DND-41 (cell line): Measurements from ENCODE around the gene FLT4.

Experiments used
- ATAC-seq: fragments of 200-7000 bp; cut with Tn5 transposase; 3 replicates; pipeline ENCODE4 v1.9.1; 2021; ENCODE audit warnings: low read depth; ENCODE audit not compliant: insufficient read depth
- DNase-seq: peaks from one replicate; pipeline ENCODE4 v3.0.0-alpha.2; 2020
- H2AFZ ChIP-seq: 2 replicates; pipeline ENCODE4 v1.6.0; 2012; ENCODE audit warnings: low read depth, low read length
- H3K27ac ChIP-seq: 2 replicates; pipeline ENCODE4 v1.5.1; 2012; ENCODE audit warnings: low read length, inconsistent platforms
- H3K27me3 ChIP-seq: fragments of 200-600 bp; sonication (generic); 2 replicates; pipeline ENCODE4 v1.6.0; 2012; ENCODE audit warnings: low read length, mild to moderate bottlenecking, inconsistent platforms; ENCODE audit not compliant: insufficient read depth, poor library complexity
- H3K36me3 ChIP-seq: 2 replicates; pipeline ENCODE4 v1.5.1; 2012; ENCODE audit warnings: low read length, inconsistent platforms; ENCODE audit not compliant: insufficient read depth
- H3K4me1 ChIP-seq: 2 replicates; pipeline ENCODE4 v1.5.1; 2012; ENCODE audit warnings: mild to moderate bottlenecking, low read length; ENCODE audit not compliant: insufficient read depth
- H3K4me2 ChIP-seq: 2 replicates; pipeline ENCODE4 v1.6.0; 2012; ENCODE audit warnings: mild to moderate bottlenecking, moderate library complexity, low read length, inconsistent platforms; ENCODE audit not compliant: insufficient read depth
- H3K4me3 ChIP-seq, 2 experiments: fragments of 200-600 bp in 1 of 2; shearing (Covaris generic) in 1 of 2; 2 replicates each; pipeline ENCODE4 v1.5.1; 2012 to 2016; ENCODE audit warnings: inconsistent platforms in 2 of 2, low read length in 2 of 2, mild to moderate bottlenecking in 2 of 2, low read depth in 1 of 2, moderate library complexity in 1 of 2
- H3K79me2 ChIP-seq: 2 replicates; pipeline ENCODE4 v1.6.0; 2012; ENCODE audit warnings: low read length, inconsistent platforms; ENCODE audit not compliant: insufficient read depth
- H3K9ac ChIP-seq: 2 replicates; pipeline ENCODE4 v1.6.0; 2012; ENCODE audit warnings: low read depth, mild to moderate bottlenecking, inconsistent platforms, low read length, moderate library complexity
- H3K9me3 ChIP-seq: 2 replicates; pipeline ENCODE4 v1.5.1; 2012; ENCODE audit warnings: low read length, moderate library complexity, mild to moderate bottlenecking, inconsistent platforms; ENCODE audit not compliant: insufficient read depth, severe bottlenecking
- H4K20me1 ChIP-seq: 2 replicates; pipeline ENCODE4 v1.6.0; 2012; ENCODE audit warnings: low read length; ENCODE audit not compliant: insufficient read depth
- EZH2 ChIP-seq: IDR thresholded peaks from 3 replicates; pipeline ENCODE4 v1.6.1; 2012; ENCODE audit warnings: borderline replicate concordance, low read depth, mild to moderate bottlenecking, moderate library complexity, low read length, inconsistent platforms; ENCODE audit not compliant: severe bottlenecking
- TF ChIP-seq, protein P1 (sequence below): IDR thresholded peaks from 2 replicates; pipeline ENCODE4 v1.5.1; 2012; ENCODE audit warnings: borderline replicate concordance, low read length, moderate library complexity, mild to moderate bottlenecking; ENCODE audit not compliant: poor library complexity, severe bottlenecking; ENCODE audit errors: extremely low read depth

FLT4 gene

DNA sequence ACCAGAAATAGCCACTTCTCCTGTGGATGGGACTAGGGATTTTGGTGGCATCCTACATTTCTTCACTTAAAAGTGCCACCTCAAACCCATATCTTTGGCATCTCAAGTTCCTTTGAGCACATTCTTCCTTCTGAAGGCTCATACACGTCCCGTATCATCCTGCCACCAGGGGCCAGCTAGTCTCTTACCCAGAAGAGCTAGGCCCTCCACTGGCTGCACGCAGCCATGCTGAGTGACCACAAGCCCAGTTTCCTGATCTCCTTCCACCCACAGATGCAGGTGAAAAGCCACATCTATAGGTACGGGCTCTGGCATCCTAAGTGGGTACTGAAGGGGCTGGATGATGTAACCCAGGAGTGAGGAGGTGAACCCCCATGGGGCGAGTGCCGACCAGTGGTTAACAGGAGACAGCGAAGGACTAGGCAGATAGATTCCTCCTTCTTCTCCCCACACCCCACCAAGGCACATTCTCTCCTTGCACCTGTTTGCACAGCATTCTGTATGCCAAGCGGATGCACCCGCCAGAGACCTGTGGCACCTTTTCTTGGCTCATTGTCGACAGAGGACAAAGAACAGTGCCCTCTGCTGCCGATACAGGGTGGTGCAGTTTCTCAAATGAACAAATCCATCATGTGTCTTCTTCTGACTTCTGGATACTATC lies 43.7 kb downstream of the FLT4 start:
- H3K79me2 ChIP-seq = no peaks in the 10 kb centered on the region
- H3K9me3 ChIP-seq = no peaks in the 10 kb centered on the region
- no peaks in the 10 kb centered on the region for H4K20me1 ChIP-seq
- DNase-seq (peak; percentile 73), ATAC-seq (peak; percentile 73)
- H3K27me3 ChIP-seq = no peaks in the 10 kb centered on the region
- no peaks in the 10 kb centered on the region for H3K4me1 ChIP-seq
- no peak overlapping the region for H3K4me3 ChIP-seq
- no peak overlapping the region for H3K9ac ChIP-seq
- H3K27ac ChIP-seq = no peak overlapping the region
- no peak overlapping the region for H3K4me2 ChIP-seq
- TF ChIP-seq, protein P1, sequence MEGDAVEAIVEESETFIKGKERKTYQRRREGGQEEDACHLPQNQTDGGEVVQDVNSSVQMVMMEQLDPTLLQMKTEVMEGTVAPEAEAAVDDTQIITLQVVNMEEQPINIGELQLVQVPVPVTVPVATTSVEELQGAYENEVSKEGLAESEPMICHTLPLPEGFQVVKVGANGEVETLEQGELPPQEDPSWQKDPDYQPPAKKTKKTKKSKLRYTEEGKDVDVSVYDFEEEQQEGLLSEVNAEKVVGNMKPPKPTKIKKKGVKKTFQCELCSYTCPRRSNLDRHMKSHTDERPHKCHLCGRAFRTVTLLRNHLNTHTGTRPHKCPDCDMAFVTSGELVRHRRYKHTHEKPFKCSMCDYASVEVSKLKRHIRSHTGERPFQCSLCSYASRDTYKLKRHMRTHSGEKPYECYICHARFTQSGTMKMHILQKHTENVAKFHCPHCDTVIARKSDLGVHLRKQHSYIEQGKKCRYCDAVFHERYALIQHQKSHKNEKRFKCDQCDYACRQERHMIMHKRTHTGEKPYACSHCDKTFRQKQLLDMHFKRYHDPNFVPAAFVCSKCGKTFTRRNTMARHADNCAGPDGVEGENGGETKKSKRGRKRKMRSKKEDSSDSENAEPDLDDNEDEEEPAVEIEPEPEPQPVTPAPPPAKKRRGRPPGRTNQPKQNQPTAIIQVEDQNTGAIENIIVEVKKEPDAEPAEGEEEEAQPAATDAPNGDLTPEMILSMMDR = peak; percentile 92
- no peak for TF ChIP-seq EZH2
- no peaks in the 10 kb centered on the region for H3K36me3 ChIP-seq
- H2AFZ ChIP-seq = no peak overlapping the region

DNA sequence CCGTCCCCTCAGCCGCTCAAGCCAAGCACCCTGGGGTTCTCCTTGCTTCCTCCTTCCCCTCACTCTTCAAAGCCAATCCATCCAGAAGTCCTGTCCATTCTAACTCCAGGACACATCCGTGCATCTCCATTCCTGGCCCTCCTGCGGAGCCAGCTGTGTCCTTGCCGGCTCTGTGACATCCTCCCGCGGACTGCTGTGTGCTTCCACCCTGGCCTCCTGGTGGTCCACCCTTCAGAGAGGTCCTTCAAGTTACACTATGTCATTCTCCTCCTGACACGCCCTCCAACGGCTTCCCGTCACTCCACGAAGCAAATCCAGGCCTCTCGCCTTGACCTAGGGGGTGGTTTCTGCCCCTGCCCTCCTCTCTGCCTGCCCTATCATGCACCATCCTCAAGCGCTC lies 45.1 kb downstream of the FLT4 start:
- H3K79me2 ChIP-seq = no peaks in the 10 kb centered on the region
- H3K36me3 ChIP-seq = no peaks in the 10 kb centered on the region
- no peak overlapping the region for H3K27ac ChIP-seq
- H3K9me3 ChIP-seq = no peaks in the 10 kb centered on the region
- ATAC-seq (no peak), DNase-seq (no peak)
- no peak overlapping the region for H3K9ac ChIP-seq
- H3K4me1 ChIP-seq = no peaks in the 10 kb centered on the region
- no peak overlapping the region for H2AFZ ChIP-seq
- H3K4me3 ChIP-seq = no peak overlapping the region
- H4K20me1 ChIP-seq = no peaks in the 10 kb centered on the region
- no peaks in the 10 kb centered on the region for H3K27me3 ChIP-seq
- no peak overlapping the region for H3K4me2 ChIP-seq
- TF ChIP-seq, protein P1 = no peak
- no peak for TF ChIP-seq EZH2

DNA sequence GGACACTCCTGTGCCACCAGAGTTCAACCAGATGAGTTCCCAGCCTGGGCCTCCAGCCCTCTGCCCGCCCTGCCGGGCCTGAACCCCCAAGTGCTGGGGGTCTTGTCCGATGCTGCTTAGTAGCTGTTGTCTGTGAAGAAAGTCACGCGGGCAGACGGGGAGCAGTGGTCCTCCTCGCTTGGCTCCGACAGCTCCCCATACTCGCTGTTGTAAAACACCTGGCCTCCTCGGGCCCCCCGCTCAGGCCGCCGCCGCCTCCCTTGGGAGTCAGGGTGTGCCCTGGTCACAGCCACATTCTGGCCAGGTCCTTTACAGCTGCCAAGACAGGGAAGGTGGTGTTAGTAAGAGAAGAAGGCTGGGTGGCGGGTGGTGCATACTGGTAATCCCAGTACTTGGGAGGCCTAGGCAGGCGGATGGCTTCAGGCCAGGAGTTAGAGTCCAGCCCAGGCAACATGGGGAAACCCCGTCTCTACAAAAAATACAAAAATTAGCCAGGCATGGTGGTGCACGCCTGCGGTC lies 46.3 kb downstream of the FLT4 start:
- H3K4me2 ChIP-seq = no peak overlapping the region
- no peaks in the 10 kb centered on the region for H3K36me3 ChIP-seq
- H3K9me3 ChIP-seq = no peaks in the 10 kb centered on the region
- TF ChIP-seq EZH2 = no peak
- TF ChIP-seq, protein P1 = no peak
- no peak overlapping the region for H3K4me3 ChIP-seq
- H3K27ac ChIP-seq = no peak overlapping the region
- ATAC-seq (no peak), DNase-seq (no peak)
- H3K79me2 ChIP-seq = no peaks in the 10 kb centered on the region
- no peaks in the 10 kb centered on the region for H4K20me1 ChIP-seq
- H3K9ac ChIP-seq = no peak overlapping the region
- no peaks in the 10 kb centered on the region for H3K4me1 ChIP-seq
- H2AFZ ChIP-seq = no peak overlapping the region
- H3K27me3 ChIP-seq = no peaks in the 10 kb centered on the region
